ENCODE measurements around the gene DDX42.
"Not testable (repeated sequence)": the region's sequence is repeated elsewhere in the genome, so short reads cannot be mapped to it uniquely, and the experiment has no call there.

DDX42 gene

DNA sequence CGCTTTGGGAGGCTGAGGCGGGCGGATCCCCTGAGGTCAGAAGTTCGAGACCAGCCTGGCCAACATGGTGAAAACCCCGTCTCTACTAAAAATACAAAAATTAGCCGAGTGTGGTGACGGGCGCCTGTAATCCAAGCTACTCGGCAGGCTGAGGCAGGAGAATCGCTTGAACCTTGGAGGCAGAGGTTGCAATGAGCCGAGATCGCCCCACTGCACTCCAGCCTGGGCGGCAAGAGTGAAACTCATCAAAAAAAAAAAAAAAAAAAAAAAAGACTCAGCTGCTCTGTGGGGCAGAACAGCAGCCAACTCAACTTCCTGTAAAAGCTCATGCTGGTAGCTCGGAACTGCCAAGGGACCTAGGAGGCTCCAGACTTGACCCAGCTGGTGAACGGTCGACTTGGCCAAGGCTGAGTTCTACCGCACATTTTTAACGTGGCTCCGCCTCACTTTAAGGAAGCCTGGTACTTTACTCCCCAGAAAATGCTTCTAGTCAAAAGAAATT, 69.5 kb downstream of the DDX42 start:
- Histone ChIP-seq H3K4me1 (ENCODE audit: control insufficient read depth, insufficient read depth, low read length) (peaks cover 43% of the 10 kb centered on the region), H3K4me2 (ENCODE audit: low read length) (peak overlapping the region; percentile 83), H3K9ac (ENCODE audit: low read depth, low read length) (peak overlapping the region; percentile 75), H3K4me3 (ENCODE audit: low read length) (peak overlapping the region; percentile 72)
- not testable (repeated sequence) for H3K9me3 ChIP-seq (replicated peaks; ENCODE audit: low read length); H3K36me3 ChIP-seq (ENCODE audit: insufficient read depth, low read length); H3K27me3 ChIP-seq (ENCODE audit: control insufficient read depth, insufficient read depth, low read length)

DNA sequence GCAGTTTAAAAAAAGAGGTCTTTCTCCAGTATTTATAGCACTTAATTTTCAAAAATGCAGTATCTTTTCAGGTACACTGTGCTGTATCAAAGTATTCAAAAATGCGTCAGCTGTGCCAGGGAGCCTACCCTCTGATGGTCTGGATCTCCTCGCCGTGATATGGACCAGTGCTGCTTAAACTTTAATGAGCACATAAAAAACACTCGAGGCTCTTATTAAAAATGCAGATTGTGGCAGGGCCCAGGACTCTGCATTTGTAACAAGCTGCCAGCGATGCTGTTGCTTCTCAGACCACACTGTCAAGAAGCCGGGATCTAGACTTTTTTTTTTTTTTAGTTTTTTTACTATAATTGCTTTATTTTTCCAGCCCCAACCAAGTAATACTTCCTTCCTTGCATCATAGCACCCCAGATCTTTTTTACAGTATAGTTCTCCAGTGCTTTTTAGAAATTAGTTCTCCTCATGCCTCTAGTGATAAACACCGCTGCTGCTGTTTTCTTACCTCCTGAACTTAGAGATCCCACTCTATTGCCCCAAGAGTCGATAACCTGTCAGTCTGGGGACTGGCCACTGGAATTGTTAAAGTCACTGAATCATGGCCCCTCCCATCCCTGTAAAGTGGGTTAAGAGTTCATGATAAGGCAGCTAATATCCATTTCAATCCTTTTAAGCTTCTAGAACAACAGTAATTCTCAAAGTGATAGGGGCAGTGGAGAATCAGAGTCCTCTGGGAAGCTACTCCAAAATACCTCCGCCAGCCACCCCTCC, 70.1 kb downstream of the DDX42 start:
- Histone ChIP-seq H3K4me3 (ENCODE audit: low read length) (peak overlapping the region; percentile 72), H3K4me1 (ENCODE audit: control insufficient read depth, insufficient read depth, low read length) (peaks cover 41% of the 10 kb centered on the region), H3K27me3 (ENCODE audit: control insufficient read depth, insufficient read depth, low read length) (no peaks in the 10 kb centered on the region), H3K9me3 (replicated peaks; ENCODE audit: low read length) (no peaks in the 10 kb centered on the region), H3K4me2 (ENCODE audit: low read length) (peak overlapping the region; percentile 83), H3K36me3 (ENCODE audit: insufficient read depth, low read length) (no peaks in the 10 kb centered on the region), H3K9ac (ENCODE audit: low read depth, low read length) (peak overlapping the region; percentile 75)

DNA sequence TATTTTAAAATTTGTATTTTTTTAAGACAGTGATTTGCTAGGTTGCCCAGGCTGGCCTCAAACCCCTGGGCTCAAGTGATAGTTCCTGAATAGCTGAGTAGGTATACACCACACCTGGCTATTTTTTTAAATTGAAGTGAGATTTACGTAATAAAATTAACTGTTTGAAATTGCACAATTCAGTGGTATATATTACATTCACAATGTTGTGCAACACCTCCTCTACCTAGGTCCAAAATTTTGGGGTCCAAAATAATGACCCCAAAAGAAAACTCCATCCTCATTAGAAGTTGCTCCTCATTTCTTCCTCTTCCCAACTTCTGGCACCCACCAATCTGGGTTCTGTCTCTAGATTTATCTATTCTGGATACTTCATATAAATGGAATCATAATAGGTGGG, 71.5 kb downstream of the DDX42 start:
- Histone ChIP-seq H3K27me3 (ENCODE audit: control insufficient read depth, insufficient read depth, low read length) (no peaks in the 10 kb centered on the region), H3K36me3 (ENCODE audit: insufficient read depth, low read length) (no peaks in the 10 kb centered on the region), H3K9me3 (replicated peaks; ENCODE audit: low read length) (no peaks in the 10 kb centered on the region), H3K4me1 (ENCODE audit: control insufficient read depth, insufficient read depth, low read length) (peaks cover 28% of the 10 kb centered on the region), H3K4me2 (ENCODE audit: low read length) (no peak overlapping the region), H3K4me3 (ENCODE audit: low read length) (no peak overlapping the region), H3K9ac (ENCODE audit: low read depth, low read length) (no peak overlapping the region)

DNA sequence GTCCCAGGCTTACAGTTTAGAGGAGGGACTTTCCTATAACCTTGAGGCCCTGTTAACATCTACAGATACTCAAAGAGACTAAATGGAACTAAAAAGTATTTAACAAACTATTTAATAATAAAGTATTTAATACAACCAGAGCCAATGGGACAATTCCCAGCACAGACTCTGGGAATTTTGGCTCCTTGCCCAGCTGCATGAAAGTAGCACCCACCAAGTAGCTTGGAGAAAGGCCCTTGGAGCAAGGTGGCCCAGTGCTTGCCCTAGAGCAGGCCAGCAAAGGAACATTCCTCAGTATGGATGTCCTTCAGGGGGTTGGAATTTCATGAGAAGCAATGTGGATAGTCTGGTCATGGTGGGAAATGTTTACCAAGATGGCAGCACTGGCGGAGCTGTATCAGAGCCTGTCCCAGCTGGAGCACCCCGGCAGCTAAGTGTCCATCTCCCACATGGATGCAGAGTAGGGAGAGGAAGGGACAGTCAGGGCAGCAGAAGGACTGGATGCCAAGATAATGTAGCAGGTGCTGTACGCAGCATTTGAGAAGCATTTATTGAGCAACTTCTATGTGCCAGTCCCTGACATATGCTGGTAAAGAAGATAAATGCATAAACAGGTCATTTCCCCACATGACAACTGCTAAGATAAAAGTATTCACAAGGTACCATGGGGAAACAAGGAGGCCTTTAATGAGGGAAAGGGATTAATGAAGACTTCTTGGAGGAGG, 73.7 kb downstream of the DDX42 start:
- peaks cover 4% of the 10 kb centered on the region for H3K27me3 ChIP-seq (ENCODE audit: control insufficient read depth, insufficient read depth, low read length)
- H3K36me3 ChIP-seq (ENCODE audit: insufficient read depth, low read length), result no peaks in the 10 kb centered on the region
- H3K4me1 ChIP-seq (ENCODE audit: control insufficient read depth, insufficient read depth, low read length), result peaks cover 18% of the 10 kb centered on the region
- H3K9ac ChIP-seq (ENCODE audit: low read depth, low read length), result no peak overlapping the region
- no peak overlapping the region for H3K4me2 ChIP-seq (ENCODE audit: low read length)
- no peak overlapping the region for H3K4me3 ChIP-seq (ENCODE audit: low read length)
- H3K9me3 ChIP-seq (replicated peaks; ENCODE audit: low read length), result no peaks in the 10 kb centered on the region

GRCh38 chr17:63848834-63849689, 75.1 kb downstream of the DDX42 start:
- Histone ChIP-seq H3K36me3 (ENCODE audit: insufficient read depth, low read length) (no peaks in the 10 kb centered on the region), H3K9ac (ENCODE audit: low read depth, low read length) (peak overlapping the region; percentile 68), H3K9me3 (replicated peaks; ENCODE audit: low read length) (no peaks in the 10 kb centered on the region), H3K4me1 (ENCODE audit: control insufficient read depth, insufficient read depth, low read length) (peaks cover 8% of the 10 kb centered on the region), H3K4me3 (ENCODE audit: low read length) (peak overlapping the region; percentile 68), H3K27me3 (ENCODE audit: control insufficient read depth, insufficient read depth, low read length) (peaks cover 11% of the 10 kb centered on the region), H3K4me2 (ENCODE audit: low read length) (peak overlapping the region; percentile 86)

- Histone ChIP-seq H3K4me3 (ENCODE audit: low read length) (no peak overlapping the region), H3K4me2 (ENCODE audit: low read length) (no peak overlapping the region), H3K9ac (ENCODE audit: low read depth, low read length) (no peak overlapping the region), H3K9me3 (replicated peaks; ENCODE audit: low read length) (no peaks in the 10 kb centered on the region), H3K4me1 (ENCODE audit: control insufficient read depth, insufficient read depth, low read length) (peaks cover 5% of the 10 kb centered on the region), H3K27me3 (ENCODE audit: control insufficient read depth, insufficient read depth, low read length) (peaks cover 21% of the 10 kb centered on the region), H3K36me3 (ENCODE audit: insufficient read depth, low read length) (no peaks in the 10 kb centered on the region)
These were observed 76.4 kb downstream of the DDX42 start for GRCh38 chr17:63850401-63850800.

GRCh38 chr17:63853260-63853659, 79.3 kb downstream of the DDX42 start:
- Histone ChIP-seq H3K4me1 (ENCODE audit: control insufficient read depth, insufficient read depth, low read length) (peaks cover 5% of the 10 kb centered on the region), H3K36me3 (ENCODE audit: insufficient read depth, low read length) (no peaks in the 10 kb centered on the region), H3K4me2 (ENCODE audit: low read length) (no peak overlapping the region), H3K27me3 (ENCODE audit: control insufficient read depth, insufficient read depth, low read length) (peaks cover 28% of the 10 kb centered on the region), H3K4me3 (ENCODE audit: low read length) (no peak overlapping the region), H3K9me3 (replicated peaks; ENCODE audit: low read length) (no peaks in the 10 kb centered on the region), H3K9ac (ENCODE audit: low read depth, low read length) (no peak overlapping the region)

- Histone ChIP-seq H3K27me3 (ENCODE audit: control insufficient read depth, insufficient read depth, low read length) (peaks cover 37% of the 10 kb centered on the region), H3K9ac (ENCODE audit: low read depth, low read length) (no peak overlapping the region), H3K4me1 (ENCODE audit: control insufficient read depth, insufficient read depth, low read length) (no peaks in the 10 kb centered on the region), H3K9me3 (replicated peaks; ENCODE audit: low read length) (no peaks in the 10 kb centered on the region), H3K4me2 (ENCODE audit: low read length) (no peak overlapping the region), H3K4me3 (ENCODE audit: low read length) (no peak overlapping the region), H3K36me3 (ENCODE audit: insufficient read depth, low read length) (no peaks in the 10 kb centered on the region)
These were observed 80.7 kb downstream of the DDX42 start for GRCh38 chr17:63854709-63855108.

DNA sequence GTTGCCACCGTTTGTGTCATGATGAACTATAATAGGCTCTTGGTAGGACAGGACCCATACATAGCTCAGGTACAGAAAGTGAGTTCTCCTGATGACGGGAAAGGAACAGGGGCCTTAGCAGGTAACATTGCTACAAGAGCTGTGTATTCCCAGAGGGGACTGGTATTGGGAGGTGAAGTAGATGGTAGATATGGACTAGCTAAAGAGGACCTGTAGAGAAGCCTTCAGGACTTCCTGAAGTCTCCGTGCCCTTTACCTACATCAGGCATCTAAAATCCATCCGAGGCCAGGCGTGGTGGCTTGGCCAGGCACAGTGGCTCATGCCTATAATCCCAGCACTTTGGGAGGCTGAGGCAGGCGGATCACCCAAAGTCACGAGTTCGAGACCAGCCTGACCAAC, 81.2 kb downstream of the DDX42 start:
- Histone ChIP-seq H3K4me3 (ENCODE audit: low read length) (no peak overlapping the region), H3K4me1 (ENCODE audit: control insufficient read depth, insufficient read depth, low read length) (no peaks in the 10 kb centered on the region), H3K36me3 (ENCODE audit: insufficient read depth, low read length) (no peaks in the 10 kb centered on the region), H3K9ac (ENCODE audit: low read depth, low read length) (no peak overlapping the region), H3K9me3 (replicated peaks; ENCODE audit: low read length) (no peaks in the 10 kb centered on the region), H3K4me2 (ENCODE audit: low read length) (no peak overlapping the region), H3K27me3 (ENCODE audit: control insufficient read depth, insufficient read depth, low read length) (peaks cover 42% of the 10 kb centered on the region)

DNA sequence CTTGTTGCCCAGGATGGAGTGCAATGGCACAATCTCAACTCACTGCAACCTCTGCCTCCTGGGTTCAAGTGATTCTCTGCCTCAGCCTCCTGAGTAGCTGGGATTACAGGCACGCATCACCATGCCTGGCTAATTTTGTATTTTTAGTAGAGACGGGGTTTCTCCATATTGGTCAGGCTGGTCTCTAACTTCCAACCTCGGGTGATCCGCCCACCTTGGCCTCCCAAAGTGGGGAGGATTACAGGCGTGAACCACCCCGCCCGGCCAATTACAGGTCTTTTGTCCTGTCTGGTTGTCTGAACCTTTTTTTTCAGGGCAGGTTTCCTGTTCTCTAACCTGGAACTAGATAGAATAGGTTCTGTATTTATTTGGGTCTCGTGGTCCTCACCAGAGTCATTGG, 82.5 kb downstream of the DDX42 start:
- not testable (repeated sequence) for H3K4me2 ChIP-seq (ENCODE audit: low read length); H3K4me1 ChIP-seq (ENCODE audit: control insufficient read depth, insufficient read depth, low read length); H3K9ac ChIP-seq (ENCODE audit: low read depth, low read length); H3K36me3 ChIP-seq (ENCODE audit: insufficient read depth, low read length); H3K4me3 ChIP-seq (ENCODE audit: low read length); H3K9me3 ChIP-seq (replicated peaks; ENCODE audit: low read length)
- H3K27me3 ChIP-seq (ENCODE audit: control insufficient read depth, insufficient read depth, low read length), result peaks cover 48% of the 10 kb centered on the region

DNA sequence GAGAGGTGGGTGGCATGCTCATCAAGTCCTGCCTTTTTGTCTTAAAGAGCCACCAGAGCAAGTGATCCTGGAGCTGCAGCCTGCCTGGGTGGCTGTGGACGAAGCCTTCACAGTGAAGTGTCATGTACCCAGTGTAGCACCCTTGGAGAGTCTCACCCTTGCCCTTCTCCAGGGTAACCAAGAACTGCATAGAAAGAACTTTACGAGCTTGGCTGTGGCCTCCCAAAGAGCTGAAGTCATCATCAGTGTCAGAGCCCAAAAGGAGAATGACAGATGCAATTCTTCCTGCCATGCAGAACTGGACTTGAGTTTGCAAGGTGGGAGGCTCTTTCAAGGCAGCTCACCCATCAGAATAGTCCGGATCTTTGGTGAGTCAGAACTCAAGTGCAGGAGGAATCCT, 85.3 kb downstream of the DDX42 start:
- Histone ChIP-seq H3K27me3 (ENCODE audit: control insufficient read depth, insufficient read depth, low read length) (peaks cover 40% of the 10 kb centered on the region), H3K4me3 (ENCODE audit: low read length) (no peak overlapping the region), H3K36me3 (ENCODE audit: insufficient read depth, low read length) (no peaks in the 10 kb centered on the region), H3K9ac (ENCODE audit: low read depth, low read length) (no peak overlapping the region), H3K4me1 (ENCODE audit: control insufficient read depth, insufficient read depth, low read length) (no peaks in the 10 kb centered on the region), H3K9me3 (replicated peaks; ENCODE audit: low read length) (no peaks in the 10 kb centered on the region), H3K4me2 (ENCODE audit: low read length) (no peak overlapping the region)

All from skeletal muscle satellite cell (primary cell).